HepG2 (cell line): ENCODE measurements around the gene TXNDC12.

Source experiments
- CREB1 ChIP-seq, 2 experiments: fragments of 450-650 bp in 1 of 2; IDR thresholded peaks; 2 replicates each; pipeline ENCODE4 v1.6.1; 2016 to 2017; ENCODE audit warnings: control low read depth in 1 of 2, mild to moderate bottlenecking in 1 of 2, missing compliant biosample characterization in 1 of 2, missing genetic modification characterization in 1 of 2
- GABPB1 ChIP-seq: IDR thresholded peaks from 2 replicates; pipeline ENCODE4 v1.6.1; 2016; ENCODE audit warnings: mild to moderate bottlenecking, missing genetic modification reagents, moderate library complexity, missing compliant biosample characterization
- SNAI1 ChIP-seq: sonication (generic); formaldehyde crosslinking; IDR thresholded peaks from 2 replicates; pipeline ENCODE4 v1.5.0; 2020; ENCODE audit warnings: mild to moderate bottlenecking, missing genetic modification reagents, borderline replicate concordance
- TF ChIP-seq, protein P1 (sequence below): fragments of 450-650 bp; IDR thresholded peaks from 2 replicates; pipeline ENCODE4 v1.6.1; 2017
- TF ChIP-seq, protein P2 (sequence below): sonication (generic); formaldehyde crosslinking; IDR thresholded peaks from 2 replicates; pipeline ENCODE4 v1.8.1; 2023; ENCODE audit warnings: missing genetic modification reagents, inconsistent platforms, borderline replicate concordance
- TF ChIP-seq, protein P3 (sequence below), 2 experiments: sonication (generic) in 1 of 2; formaldehyde crosslinking in 1 of 2; IDR thresholded peaks; 2 replicates each; pipeline versions ENCODE4 v1.5.1 to v1.6.1; 2011 to 2020; ENCODE audit warnings: borderline replicate concordance in 1 of 2, low read depth in 1 of 2, low read length in 1 of 2, mild to moderate bottlenecking in 1 of 2, missing genetic modification reagents in 1 of 2, moderate library complexity in 1 of 2
- TF ChIP-seq, protein P4 (sequence below): sonication (generic); formaldehyde crosslinking; IDR thresholded peaks from 2 replicates; pipeline ENCODE4 v1.5.0; 2020; ENCODE audit warnings: mild to moderate bottlenecking, missing genetic modification reagents, moderate library complexity

DNA sequence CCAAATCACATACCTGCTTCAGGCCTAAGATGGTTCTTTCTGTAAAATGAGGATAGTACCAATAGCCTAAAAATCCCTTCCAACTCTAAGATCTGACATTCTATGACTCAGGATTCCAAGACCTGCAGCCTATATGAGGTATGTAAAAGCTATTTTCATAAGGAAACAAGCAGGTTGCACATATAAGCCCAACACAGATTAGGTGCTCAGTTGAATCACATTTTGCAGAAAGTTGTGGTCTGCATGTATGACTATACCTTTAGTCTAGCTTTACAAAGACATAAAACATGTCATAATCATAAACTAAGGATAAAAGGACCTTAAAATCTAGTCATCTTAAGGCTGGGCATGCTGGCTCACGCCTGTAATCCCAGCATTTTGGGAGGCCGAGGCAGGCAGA lies 28.7 kb downstream of the TXNDC12 start:
- TF ChIP-seq, protein P1, sequence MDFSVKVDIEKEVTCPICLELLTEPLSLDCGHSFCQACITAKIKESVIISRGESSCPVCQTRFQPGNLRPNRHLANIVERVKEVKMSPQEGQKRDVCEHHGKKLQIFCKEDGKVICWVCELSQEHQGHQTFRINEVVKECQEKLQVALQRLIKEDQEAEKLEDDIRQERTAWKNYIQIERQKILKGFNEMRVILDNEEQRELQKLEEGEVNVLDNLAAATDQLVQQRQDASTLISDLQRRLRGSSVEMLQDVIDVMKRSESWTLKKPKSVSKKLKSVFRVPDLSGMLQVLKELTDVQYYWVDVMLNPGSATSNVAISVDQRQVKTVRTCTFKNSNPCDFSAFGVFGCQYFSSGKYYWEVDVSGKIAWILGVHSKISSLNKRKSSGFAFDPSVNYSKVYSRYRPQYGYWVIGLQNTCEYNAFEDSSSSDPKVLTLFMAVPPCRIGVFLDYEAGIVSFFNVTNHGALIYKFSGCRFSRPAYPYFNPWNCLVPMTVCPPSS: no peak
- TF ChIP-seq, protein P2, sequence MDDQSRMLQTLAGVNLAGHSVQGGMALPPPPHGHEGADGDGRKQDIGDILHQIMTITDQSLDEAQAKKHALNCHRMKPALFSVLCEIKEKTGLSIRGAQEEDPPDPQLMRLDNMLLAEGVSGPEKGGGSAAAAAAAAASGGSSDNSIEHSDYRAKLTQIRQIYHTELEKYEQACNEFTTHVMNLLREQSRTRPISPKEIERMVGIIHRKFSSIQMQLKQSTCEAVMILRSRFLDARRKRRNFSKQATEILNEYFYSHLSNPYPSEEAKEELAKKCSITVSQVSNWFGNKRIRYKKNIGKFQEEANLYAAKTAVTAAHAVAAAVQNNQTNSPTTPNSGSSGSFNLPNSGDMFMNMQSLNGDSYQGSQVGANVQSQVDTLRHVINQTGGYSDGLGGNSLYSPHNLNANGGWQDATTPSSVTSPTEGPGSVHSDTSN (CRISPR knock-in tag): no peak
- TF ChIP-seq CREB1 (IDR thresholded peaks at IDR 0.05) (no peak), CREB1 (CRISPR knock-in tag; IDR thresholded peaks at IDR 0.05) (no peak), GABPB1 (CRISPR knock-in tag) (no peak), SNAI1 (CRISPR knock-in tag) (no peak)
- TF ChIP-seq, protein P3, sequence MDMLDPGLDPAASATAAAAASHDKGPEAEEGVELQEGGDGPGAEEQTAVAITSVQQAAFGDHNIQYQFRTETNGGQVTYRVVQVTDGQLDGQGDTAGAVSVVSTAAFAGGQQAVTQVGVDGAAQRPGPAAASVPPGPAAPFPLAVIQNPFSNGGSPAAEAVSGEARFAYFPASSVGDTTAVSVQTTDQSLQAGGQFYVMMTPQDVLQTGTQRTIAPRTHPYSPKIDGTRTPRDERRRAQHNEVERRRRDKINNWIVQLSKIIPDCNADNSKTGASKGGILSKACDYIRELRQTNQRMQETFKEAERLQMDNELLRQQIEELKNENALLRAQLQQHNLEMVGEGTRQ (IDR thresholded peaks at IDR 0.05; ENCODE audit: low read depth, low read length): no peak
- TF ChIP-seq, protein P3 (CRISPR knock-in tag; IDR thresholded peaks at IDR 0.05; ENCODE audit: borderline replicate concordance): no peak
- TF ChIP-seq, protein P4, sequence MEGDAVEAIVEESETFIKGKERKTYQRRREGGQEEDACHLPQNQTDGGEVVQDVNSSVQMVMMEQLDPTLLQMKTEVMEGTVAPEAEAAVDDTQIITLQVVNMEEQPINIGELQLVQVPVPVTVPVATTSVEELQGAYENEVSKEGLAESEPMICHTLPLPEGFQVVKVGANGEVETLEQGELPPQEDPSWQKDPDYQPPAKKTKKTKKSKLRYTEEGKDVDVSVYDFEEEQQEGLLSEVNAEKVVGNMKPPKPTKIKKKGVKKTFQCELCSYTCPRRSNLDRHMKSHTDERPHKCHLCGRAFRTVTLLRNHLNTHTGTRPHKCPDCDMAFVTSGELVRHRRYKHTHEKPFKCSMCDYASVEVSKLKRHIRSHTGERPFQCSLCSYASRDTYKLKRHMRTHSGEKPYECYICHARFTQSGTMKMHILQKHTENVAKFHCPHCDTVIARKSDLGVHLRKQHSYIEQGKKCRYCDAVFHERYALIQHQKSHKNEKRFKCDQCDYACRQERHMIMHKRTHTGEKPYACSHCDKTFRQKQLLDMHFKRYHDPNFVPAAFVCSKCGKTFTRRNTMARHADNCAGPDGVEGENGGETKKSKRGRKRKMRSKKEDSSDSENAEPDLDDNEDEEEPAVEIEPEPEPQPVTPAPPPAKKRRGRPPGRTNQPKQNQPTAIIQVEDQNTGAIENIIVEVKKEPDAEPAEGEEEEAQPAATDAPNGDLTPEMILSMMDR (CRISPR knock-in tag): no peak
